Measurements from ENCODE around the gene TBC1D5.

DNA sequence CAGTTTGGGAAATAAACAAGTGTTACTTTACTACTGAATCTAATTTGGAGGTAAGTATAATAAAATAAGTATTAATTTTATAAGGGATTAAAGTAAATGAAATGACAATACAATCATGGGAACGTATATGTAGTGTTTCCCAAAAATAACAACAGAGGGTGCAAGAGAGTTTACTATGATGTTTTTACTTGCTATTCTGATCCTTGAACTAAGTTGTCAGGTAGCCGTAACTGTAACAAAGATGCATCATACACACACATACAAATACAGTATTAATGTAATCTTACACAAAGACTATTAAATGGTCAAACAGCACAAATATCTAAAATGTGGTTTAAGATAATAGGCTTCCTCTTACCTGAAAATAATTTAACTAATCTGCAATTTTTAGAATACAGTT is 311.4 kb downstream of the TBC1D5 start:
- TF ChIP-seq POLR2A (IDR thresholded peaks at IDR 0.05; ENCODE audit: low read length) (no peak), GATA1 (IDR thresholded peaks at IDR 0.05; ENCODE audit: low read depth, low read length) (no peak)
